A204.1 (cell line): ENCODE data around the gene UGT2B17.
"Not testable (repeated sequence)": the region's sequence is repeated elsewhere in the genome, so short reads cannot be mapped to it uniquely, and the experiment has no call there.

Source experiments
- FAIRE-seq: peaks from 2 replicates; lab custom pipeline; 2012; peaks lifted over from hg19 to GRCh38; lab: Jason Lieb, UNC

Gene UGT2B17

DNA sequence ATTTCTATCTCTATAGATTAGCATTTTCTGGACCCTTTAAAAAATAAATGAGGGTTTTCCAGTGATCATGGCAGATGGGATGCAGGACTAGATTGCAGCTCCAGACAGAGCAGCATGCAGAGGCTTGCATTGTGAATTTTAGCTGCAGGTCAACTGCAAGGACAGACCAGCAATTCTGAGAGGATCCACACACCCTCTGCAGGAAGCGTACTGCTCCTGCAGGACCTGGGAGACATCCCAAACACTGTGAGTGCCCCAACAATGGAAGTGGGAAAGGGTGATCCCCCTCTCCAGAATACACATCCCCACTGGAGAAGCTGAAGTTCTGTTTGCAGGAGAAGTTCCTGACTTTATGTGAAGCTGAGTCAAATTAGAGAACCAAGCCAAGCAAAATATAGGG lies 7.1 kb downstream of the UGT2B17 start:
- FAIRE-seq = not testable (repeated sequence)

DNA sequence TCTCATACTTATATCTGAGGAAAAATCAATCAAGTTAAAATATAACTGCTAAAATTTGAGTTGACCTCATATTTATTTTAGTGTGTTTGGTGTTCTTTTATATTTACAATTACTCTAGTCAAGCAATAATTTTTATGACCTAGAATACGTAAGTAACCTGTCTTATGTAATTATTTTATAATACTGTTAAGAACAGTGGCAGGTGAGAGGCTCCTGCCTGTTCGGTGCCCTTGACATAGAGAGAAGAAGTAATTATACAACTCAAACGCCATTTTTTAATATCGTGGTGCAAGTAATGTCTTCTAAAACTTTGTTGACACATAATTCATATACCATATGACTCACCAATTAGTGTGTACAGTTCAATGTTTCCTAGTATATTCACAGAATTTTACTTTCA lies 7.6 kb downstream of the UGT2B17 start:
- not testable (repeated sequence) for FAIRE-seq

DNA sequence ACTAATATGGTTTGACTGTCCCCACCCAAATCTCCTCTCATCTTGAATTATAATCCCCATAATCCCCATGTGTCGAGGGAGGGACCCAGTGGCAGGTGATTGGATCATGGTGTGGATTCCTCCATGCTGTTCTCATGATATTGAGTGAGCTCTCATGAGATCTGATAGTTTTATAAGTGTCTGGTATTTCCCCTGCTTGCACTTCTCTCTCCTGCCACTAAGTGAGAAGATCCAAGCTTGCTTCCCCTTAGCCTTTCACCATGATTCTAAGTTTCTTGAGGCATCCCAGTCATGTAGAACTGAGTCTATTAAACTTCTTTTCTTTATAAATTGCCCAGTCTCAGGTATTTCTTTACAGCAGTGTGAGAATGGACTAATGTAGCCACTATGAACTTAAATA lies 9.8 kb downstream of the UGT2B17 start:
- FAIRE-seq = not testable (repeated sequence)

DNA sequence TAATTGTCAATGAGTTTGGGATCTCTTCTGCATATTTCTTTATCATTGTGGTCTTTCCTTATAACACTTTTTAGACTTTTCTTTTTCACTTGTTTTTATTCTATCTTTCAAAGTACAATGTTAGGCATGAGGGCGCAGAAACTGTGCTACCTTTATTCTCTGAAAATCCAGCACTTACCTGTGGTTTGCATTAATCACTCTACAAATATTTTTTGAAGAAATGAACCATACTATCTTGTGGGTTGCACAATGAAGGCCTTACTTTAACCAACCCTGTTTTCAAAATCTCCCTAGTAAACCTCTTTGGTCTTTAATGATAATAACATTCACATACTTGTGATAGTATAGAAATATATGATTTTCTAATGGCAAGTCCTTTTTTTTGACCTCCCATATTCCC lies 11.0 kb downstream of the UGT2B17 start:
- FAIRE-seq = not testable (repeated sequence)

DNA sequence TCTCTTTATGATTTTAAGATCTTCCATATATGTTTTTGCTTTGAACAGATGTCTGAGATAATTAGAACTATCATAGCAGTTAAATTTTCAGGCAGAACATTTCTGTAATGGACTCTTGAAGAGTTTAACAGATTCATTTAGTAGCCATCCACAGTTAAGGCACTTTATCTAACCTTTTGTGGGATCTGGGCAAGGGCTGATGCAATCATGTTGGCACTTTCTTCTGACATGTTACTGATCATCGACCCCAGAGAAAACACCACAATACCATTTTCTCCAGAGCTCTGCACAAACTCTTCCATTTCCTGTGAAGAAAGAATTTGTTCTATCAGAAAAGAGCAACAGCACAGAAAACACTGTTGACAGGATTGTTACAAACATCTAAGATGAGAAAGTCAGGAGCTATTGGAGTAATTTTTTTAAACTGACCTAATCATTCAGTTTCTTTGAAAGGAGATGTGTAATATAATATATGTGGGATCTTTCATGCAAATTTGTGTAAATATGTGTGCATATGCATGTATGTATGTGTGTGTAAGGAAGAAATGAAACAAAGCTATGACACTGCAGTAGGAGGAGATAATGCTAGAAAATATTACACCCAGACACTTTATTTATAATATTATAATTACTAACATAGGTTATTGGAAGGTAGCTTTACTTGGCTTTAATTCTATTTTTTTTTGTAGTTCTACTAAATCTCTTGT lies 15.6 kb downstream of the UGT2B17 start:
- not testable (repeated sequence) for FAIRE-seq

DNA sequence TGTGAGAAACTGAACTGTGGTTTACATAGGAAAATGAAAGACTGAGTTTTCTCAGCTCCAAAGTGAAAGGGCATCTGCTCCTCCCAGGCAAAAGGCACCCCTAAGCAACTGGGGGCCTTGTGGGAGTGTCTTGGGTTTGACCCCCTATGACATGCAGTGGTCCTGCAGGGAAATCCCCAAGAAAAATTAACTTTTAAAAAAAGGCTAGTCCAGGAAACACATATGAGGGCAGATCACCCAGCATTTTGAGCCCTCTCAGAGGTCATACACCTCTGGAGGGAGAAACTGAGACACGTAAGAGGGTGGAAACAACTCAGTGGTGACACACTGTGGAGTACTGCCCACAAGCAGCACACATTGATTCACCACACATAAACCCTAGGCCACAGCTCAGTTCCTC lies 22.3 kb downstream of the UGT2B17 start:
- FAIRE-seq = not testable (repeated sequence)

DNA sequence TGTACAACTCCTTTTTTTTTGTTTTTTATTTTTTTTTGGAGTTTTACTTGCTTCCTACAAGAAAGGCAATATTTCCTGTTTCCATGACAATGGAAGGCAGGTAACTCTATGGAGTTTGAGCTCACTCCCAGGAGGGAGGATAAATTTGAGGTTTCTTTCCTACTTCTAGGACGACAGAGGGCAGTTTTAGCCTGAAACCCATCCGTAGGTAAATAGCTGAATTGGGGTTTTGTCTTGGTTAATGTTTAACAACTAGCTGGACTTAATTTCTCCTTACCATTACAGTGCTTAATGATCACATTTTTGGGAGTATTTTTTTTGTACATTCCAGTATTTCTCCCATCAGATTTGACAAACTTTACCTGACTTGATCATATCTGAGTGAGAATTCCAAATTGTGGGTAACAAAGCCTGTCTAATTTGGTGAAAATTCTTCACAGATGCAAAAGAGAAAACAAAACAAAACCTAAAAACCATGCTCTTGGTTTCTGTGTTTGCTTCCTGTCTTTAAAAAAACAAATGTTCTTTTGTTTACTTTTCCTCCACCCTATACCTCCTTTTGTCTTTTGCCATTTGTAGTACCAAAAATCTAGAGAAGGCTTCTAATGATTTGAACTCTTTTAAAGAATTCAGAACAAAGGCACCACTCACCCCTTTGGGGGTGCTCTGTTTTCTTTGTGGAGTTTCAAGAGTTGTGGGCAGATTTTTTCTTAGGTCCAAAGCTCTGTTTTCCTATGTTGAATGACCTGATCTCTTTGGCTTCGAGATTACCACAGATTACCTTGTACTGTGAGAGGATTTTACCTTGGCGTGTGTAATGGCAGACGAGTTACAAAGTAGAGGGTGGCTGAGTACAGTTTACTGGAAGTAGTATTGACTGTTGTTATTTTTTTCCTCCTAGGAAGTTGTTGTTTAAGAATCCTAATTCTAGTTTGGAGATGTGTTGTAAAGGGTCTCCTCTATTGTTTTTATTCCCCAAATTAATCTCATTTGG lies 23.0 kb downstream of the UGT2B17 start:
- FAIRE-seq = not testable (repeated sequence)

DNA sequence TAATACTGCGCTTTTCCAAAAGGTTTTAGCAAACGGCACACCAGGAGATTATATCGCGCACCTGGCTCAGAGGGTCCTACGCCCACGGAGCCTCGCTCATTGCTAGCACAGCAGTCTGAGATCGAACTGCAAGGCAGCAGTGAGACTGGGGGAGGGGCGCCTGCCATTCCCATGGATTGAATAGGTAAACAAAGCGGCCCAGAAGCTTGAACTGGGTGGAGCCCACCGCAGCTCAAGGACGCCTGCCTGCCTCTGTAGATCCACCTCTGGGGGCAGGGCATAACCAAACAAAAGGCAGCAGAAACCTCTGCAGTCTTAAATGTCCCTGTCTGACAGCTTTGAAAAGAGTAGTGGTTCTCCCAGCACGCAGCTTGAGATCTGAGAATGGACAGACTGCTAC lies 33.4 kb downstream of the UGT2B17 start:
- not testable (repeated sequence) for FAIRE-seq

DNA sequence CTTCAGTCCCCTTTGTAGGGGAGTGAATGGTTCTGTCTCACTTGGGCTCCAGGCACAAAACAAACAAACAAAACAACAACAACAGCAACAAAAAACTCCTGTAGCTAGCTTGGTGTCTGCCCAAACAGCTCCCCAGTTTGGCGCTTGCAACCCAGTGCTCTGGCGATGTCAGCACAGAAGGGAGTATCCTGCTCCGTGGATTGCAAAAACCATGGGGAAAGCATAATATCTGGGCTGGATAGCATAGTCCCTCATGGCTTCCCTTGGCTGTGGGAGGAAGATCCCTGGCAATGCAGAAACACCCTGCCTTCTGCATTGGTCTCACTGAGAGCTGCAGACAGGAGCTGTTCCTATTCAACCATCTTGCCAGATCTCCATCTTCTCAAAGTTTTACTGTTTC lies 39.7 kb downstream of the UGT2B17 start:
- no peak for FAIRE-seq

DNA sequence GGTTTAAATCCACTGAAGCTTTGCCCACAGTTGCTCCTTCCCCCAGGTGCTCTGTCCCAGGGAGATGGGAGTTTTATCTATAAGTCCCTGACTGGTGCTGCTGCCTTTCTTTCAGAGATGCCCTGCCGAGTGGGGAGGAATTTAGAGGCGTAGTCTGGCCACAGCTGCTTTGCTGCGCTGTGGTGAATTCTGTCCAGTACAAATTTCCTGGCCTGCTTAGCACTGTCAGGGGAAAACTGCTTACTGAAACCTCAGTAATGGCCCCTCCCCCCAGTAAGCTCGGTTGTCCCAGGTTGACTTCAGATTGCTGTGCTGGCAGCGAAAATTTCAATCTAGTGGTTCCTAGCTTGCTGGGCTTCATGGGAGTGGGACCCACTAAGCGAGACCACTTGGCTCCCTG lies 40.1 kb downstream of the UGT2B17 start:
- no peak for FAIRE-seq

DNA sequence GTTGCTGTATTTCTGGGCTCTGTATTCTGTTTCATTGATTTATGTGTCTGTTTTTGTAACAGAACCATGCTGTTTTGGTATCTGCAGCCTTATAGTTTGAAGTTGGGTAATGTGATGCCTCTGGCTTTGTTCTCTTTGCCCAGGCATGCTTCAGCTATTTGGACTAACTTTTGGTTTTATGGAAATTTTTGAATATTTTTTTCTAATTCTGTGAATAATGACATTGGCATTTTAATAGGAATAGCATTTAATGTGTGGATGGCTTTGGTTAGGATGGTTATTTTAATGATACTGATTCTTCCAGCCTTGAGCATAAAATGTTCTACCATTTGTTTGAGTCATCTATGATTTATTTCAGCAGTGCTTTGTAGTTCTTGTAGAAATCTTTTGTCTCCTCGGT lies 53.9 kb downstream of the UGT2B17 start:
- not testable (repeated sequence) for FAIRE-seq

DNA sequence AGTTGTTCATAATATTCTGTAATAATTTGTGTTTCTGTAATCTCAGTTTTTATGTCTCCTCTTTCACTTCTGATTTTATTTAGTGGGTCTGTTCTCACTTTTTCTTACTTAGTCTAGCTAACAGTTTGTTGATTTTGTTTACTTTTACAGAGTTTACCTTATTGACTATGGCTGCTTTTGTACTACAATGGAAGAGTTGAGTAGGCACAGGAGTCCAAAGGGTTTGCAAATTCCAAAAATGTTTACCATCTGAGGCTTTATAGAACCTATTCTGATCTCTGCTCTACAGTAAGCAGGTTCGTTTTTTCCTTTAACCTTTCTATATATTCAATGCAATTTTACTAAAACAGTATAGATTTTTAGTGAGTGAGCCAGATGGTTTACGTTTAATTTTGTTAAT lies 55.1 kb downstream of the UGT2B17 start:
- no peak for FAIRE-seq

DNA sequence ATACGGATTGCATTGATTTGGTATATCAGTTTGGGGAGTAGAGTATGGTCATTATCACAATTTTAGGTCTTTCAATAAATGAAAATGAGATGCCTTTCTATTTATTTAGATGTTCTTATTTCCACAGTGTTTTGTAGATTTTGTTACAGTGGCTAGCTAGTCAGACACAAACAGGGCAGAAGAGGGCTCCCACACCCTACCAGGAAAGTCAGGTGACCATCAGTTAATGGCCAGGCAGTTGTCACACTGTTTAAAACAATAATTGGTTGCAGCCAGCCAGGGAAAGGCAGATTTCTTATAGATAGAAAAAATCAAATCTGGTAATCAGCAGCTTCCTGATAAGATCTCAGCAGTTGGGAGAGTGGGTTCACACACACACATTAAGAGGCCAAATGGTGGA lies 57.2 kb downstream of the UGT2B17 start:
- no peak for FAIRE-seq

DNA sequence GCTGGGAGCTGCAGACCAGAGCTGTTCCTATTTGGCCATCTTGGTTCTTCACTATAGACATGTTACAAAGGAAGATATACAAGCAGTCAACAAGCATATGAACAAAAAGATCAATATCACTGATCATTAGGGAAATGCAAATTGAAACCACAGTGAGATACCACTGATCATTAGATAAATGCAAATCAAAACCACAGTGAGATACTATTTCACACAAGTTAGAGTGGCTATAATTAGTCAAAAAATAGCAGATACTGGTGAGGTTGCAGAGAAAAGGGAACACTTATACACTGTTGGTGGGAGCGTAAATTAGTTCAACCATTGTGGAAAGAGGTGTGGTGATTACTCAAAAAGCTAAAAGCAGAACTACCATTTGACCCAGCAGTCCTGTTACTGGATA lies 70.7 kb downstream of the UGT2B17 start:
- FAIRE-seq = not testable (repeated sequence)

DNA sequence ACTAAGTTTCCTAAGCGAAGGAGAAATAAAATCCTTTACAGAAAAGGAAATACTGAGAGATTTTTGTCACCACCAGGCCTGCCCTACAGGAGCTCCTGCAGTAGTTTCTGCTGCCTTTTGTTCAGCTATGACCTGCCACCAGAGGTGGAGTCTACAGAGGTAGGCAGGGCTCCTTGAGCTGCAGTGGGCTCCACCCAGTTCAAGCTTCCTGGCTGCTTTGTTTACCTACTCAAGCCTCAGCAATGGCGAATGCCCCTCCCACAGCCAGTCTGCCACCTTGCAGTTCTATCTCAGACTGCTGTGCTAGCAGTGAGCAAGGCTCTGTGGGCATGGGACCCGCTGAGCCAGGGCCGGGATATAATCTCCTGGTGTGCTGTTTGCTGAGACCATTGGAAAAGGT lies 71.3 kb downstream of the UGT2B17 start:
- not testable (repeated sequence) for FAIRE-seq

DNA sequence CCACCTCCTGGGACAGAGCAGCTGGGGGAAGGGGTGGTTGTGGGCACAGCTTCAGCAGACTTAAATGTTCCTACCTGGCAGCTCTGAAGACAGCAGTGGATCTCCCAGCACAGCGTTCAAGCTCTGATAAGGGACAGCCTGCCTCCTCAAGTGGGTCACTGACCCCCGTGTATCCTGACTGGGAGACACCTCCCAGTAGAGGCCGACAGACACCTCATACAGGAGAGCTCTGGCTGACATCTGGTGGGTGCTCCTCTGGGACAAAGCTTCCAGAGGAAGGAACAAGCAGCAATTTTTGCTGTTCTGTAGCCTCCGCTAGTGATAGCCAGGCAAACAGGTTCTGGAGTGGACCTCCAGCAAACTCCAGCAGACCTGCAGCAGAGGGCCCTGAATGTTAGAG lies 72.7 kb downstream of the UGT2B17 start:
- FAIRE-seq = not testable (repeated sequence)

DNA sequence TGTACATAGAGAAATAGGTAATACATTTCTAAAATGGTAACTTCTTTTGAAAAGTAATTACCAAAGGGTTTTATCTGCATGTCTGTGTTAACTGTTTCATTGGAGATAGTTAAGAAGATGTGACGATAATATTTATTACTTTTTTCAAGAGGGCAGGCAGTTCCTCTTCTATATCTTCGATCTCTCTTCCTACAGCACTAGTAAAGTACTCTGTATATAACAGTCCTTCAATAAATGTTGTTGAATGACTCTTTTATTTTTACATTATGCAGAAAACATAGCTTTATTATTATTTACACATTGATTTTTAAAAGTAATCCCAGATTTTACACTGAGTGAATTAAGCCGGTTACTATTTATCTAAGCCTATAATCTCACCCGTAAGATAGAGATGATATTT lies 77.1 kb downstream of the UGT2B17 start:
- no peak for FAIRE-seq

DNA sequence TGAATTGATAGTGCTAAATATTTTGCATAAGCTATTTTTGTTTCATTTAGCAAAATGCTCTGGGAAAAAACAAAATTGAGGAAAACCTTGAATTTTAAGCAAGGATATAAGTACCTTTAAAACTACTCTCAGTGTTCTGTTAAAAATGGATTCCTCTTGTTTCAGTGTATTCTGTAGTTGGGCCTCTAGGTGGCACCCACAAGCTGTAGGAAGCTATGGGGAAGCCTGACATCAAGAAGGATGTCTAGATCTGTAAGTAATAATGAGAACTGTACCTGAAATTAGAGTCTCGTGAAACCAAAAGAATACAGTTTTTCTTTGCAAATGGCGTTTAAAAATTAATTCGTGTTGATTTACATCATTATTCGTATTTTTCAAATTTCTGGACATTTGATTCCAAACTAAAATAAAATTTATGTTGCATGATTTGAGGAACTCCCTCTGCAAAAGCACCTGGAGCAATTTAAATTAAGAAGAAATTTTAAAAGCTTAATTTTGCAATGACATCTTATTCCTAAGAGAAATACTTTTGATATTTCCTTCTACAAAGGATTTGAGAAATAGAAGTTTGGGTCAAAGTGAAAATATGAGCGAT lies 77.6 kb downstream of the UGT2B17 start:
- peak; percentile 96 for FAIRE-seq

DNA sequence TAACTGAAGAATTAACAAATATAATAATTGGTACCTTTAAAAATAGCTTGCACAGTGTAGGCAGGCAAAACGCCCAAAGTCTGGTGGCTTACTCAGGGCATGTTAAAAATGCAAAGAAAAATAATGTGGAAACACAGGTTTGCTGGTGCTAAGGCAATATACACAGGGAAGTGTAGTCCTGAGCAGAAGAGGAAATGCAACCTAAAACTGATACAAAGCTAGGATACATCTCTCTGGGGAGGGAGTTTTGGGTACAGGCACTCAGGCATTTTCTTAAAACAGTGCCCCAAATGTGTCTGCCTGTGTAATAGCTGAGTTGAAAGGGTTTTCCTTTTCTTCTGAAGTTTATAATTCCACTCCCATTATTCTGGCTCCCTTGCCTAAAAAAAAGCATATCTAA lies 81.4 kb downstream of the UGT2B17 start:
- no peak for FAIRE-seq

DNA sequence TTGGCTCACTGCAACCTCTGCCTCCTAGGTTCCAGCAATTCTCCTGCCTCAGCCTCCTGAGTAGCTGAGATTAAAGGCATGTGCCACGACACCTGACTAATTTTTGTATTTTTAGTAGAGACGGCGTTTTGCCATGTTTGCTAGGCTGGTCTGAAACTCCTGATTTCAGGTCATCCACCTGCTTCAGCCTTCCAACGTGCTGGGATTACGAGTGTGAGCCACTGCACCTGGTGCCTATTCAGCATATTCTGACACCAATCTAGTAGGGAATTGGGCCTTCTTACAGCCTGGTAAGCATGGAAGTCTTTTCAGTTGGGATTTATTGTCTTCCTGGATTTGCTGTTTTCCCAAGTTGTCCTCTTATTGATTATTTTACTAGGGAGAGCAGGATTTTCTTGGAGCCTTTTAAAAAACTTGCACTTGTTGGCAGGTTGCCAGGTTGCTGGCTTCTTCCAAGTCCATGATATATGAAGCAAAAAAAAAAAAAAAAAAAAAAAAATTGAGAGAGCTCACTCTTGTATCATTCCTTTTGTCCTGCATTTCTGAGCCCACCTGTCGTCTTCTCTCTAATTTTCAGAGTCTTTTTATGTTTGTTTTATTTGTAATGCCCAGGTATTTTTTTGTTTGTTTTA lies 85.2 kb downstream of the UGT2B17 start:
- FAIRE-seq = no peak

DNA sequence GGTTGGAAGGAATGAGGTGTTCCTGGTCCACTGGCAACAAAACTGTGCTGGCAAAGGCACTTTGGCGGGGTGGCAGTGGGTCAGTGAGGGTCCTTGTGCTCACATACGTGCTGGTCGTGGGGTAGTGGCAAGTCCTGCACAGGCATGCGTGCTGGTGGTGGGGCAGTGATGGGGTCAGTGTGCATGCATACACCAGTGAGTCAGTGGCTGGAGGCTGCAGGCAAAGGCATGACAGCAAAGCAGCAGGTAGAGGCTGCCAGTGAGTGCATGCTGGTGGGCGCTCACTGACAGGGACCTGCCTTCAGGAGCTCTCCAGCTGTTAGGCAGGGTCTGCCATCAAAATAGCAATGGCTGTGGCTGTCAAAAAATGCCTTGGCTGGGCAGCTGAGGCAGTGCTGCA lies 86.8 kb downstream of the UGT2B17 start:
- FAIRE-seq = no peak
